Naive thymus-derived CD4-positive, alpha-beta T cell (primary cell): ENCODE measurements around the gene DOK5. TPM values are rescaled to one million over a fixed set of nuclear protein-coding genes. Genes with fewer than 3 reads are reported as not detected.

ENCODE experiments used
- ATAC-seq: fragments of 150-1000 bp; cut with Tn5 transposase; 2 replicates; pipeline ENCODE4 v1.10.0; 2021; ENCODE audit warnings: mild to moderate bottlenecking, moderate library complexity
- CTCF ChIA-PET: fragments of 350-600 bp; sonication (Branson Sonifier 250); formaldehyde crosslinking; loops from one replicate; lab custom pipeline; 2021; ENCODE audit warnings: antibody characterized with exemption; lab: Charles Lee
- POLR2A ChIA-PET: fragments of 350-600 bp; sonication (Branson Sonifier 250); formaldehyde crosslinking; loops from one replicate; lab custom pipeline; 2021; ENCODE audit warnings: antibody characterized with exemption, inconsistent platforms; lab: Charles Lee
- DNase-seq, 9 donors: peaks; one replicate each; pipeline versions ENCODE4 v3.0.0 to v3.0.0-alpha.2; 2020 to 2022; ENCODE audit warnings: mixed read lengths in 1 of 9
- H3K27ac ChIP-seq: one replicate; pipeline ENCODE4 v1.7.0; 2013; ENCODE audit warnings: mild to moderate bottlenecking, low read depth, low read length, moderate library complexity
- H3K27me3 ChIP-seq, 2 donors: one replicate each; pipeline ENCODE4 v1.7.0; 2013; ENCODE audit warnings: low read length in 2 of 2, mild to moderate bottlenecking in 2 of 2, moderate library complexity in 2 of 2; ENCODE audit not compliant: control insufficient read depth in 2 of 2, insufficient read depth in 2 of 2
- H3K36me3 ChIP-seq, 3 experiments: 1 replicate in 2 of 3; 2 replicates in 1 of 3; pipeline ENCODE4 v1.7.0; 2013; ENCODE audit warnings: low read length in 3 of 3, mild to moderate bottlenecking in 3 of 3, moderate library complexity in 1 of 3; ENCODE audit not compliant: insufficient read depth in 3 of 3, control insufficient read depth in 2 of 3
- H3K4me1 ChIP-seq, 2 donors: one replicate each; pipeline ENCODE4 v1.7.0; 2013; ENCODE audit warnings: low read length in 2 of 2, mild to moderate bottlenecking in 2 of 2, moderate library complexity in 1 of 2; ENCODE audit not compliant: control insufficient read depth in 2 of 2, insufficient read depth in 2 of 2
- H3K4me3 ChIP-seq: 2 replicates; pipeline ENCODE4 v1.7.0; 2013; ENCODE audit warnings: mild to moderate bottlenecking, low read length
- H3K9me3 ChIP-seq, 3 experiments: 1 replicate in 2 of 3; 2 replicates in 1 of 3; pipeline ENCODE4 v1.7.0; 2013; ENCODE audit warnings: low read length in 3 of 3; ENCODE audit not compliant: control insufficient read depth in 2 of 3
- H3K27ac Mint-ChIP-seq, 9 donors: one replicate each; pipeline ENCODE4 v1.8.0; 2020 to 2022; ENCODE audit warnings: mixed read lengths in 9 of 9, mild to moderate bottlenecking in 8 of 9, moderate library complexity in 5 of 9, inconsistent platforms in 2 of 9
- H3K27me3 Mint-ChIP-seq, 5 donors: one replicate each; pipeline ENCODE4 v1.8.0; 2021 to 2022; ENCODE audit warnings: mixed read lengths in 5 of 5, mild to moderate bottlenecking in 1 of 5
- H3K36me3 Mint-ChIP-seq, 5 donors: one replicate each; pipeline ENCODE4 v1.8.0; 2020 to 2022; ENCODE audit warnings: mixed read lengths in 5 of 5, mild to moderate bottlenecking in 3 of 5, inconsistent platforms in 1 of 5
- H3K4me1 Mint-ChIP-seq, 7 donors: one replicate each; pipeline ENCODE4 v1.8.0; 2020 to 2022; ENCODE audit warnings: mixed read lengths in 7 of 7, mild to moderate bottlenecking in 3 of 7, inconsistent platforms in 1 of 7
- H3K4me3 Mint-ChIP-seq, 10 donors: one replicate each; pipeline ENCODE4 v1.8.0; 2020 to 2022; ENCODE audit warnings: mild to moderate bottlenecking in 10 of 10, mixed read lengths in 10 of 10, moderate library complexity in 6 of 10, inconsistent platforms in 2 of 10
- H3K9me3 Mint-ChIP-seq, 11 donors: one replicate each; pipeline ENCODE4 v1.8.0; 2020 to 2022; ENCODE audit warnings: mixed read lengths in 11 of 11, mild to moderate bottlenecking in 4 of 11, inconsistent platforms in 1 of 11, moderate library complexity in 1 of 11
- intact Hi-C, 2 donors: fragments of 100-400 bp; cut with micrococcal nuclease; formaldehyde crosslinking; loops; one replicate each; pipeline ENCODE4 v1.15.1; 2023
- polyA plus RNA-seq, 2 donors: library from polyadenylated mRNA; unstranded; fragments of 300-500 nt; fragmentation: Illumina TruSeq; gene quantifications; one replicate each; pipeline ENCODE4 v1.2.3, GENCODE V29; 2021
- total RNA-seq, 6 experiments: library from RNA in 5 of 6; stranded (reverse) in 5 of 6; gene quantifications; 1 replicate in 5 of 6; 2 replicates in 1 of 6; pipeline ENCODE4 v1.2.3 and lab custom pipeline; 2021 to 2026

Gene DOK5
- total and polyA plus RNA-seq, 7 experiments from 2014 or later: 0.85 TPM; not detected in 6

DNA sequence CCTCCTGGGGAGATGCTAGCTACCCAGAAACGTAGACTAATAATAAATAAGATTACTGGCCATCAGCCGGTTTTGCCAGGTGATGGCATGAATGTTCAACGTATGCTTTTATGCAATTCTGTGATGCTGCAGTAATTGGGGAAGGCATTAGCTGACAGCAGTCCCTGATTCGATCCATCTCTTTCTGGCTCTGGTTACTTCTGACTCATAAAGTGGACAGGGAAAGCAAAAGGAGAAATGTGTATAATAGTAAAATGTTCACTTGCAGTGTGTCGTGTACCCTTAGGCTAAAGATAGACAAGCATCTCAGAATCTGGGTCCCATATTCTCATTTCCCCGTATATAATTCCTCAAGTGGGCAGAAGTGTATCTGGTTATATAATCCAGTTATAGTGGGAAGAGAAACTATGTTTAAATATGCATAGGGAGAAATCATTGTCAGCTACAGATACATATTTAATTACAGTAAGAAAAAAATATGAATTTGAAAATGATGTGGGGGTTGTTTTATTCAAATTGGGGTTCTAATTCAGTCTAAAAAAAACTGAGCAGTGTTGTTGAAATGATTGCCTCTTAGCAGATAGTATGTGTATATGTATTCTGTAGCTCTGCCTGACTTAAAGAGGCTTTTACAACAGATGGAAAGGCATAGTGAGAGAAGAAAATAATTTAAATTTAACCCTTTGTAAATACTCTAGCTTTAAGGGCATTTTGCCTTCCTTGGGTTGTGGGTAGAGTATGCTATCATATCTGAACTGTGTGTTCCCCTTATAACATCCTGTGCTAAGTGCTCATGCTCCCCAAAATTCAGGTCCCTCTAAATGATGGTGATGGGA is 40.6 kb downstream of the DOK5 start:
- Mint-ChIP-seq H3K4me3 (no peak overlapping the region), H3K4me1 (no peaks in the 10 kb centered on the region), H3K36me3 (peaks cover 0 to 2% (median 0%) of the 10 kb centered on the region in 5 donors), H3K27ac (no peak overlapping the region), H3K9me3 (peaks cover 0 to 10% (median 0%) of the 10 kb centered on the region in 11 donors), H3K27me3 (peaks cover 0 to 16% (median 12%) of the 10 kb centered on the region in 5 donors)
- no peak for DNase-seq
- Histone ChIP-seq H3K4me1 (no peaks in the 10 kb centered on the region), H3K27ac (no peak overlapping the region), H3K27me3 (no peaks in the 10 kb centered on the region), H3K4me3 (no peak overlapping the region), H3K36me3 (no peaks in the 10 kb centered on the region), H3K9me3 (no peaks in the 10 kb centered on the region)
- POLR2A ChIA-PET: no interaction called here
- intact Hi-C loops: no loop called here
- no peak for ATAC-seq
- CTCF ChIA-PET: no interaction called here

DNA sequence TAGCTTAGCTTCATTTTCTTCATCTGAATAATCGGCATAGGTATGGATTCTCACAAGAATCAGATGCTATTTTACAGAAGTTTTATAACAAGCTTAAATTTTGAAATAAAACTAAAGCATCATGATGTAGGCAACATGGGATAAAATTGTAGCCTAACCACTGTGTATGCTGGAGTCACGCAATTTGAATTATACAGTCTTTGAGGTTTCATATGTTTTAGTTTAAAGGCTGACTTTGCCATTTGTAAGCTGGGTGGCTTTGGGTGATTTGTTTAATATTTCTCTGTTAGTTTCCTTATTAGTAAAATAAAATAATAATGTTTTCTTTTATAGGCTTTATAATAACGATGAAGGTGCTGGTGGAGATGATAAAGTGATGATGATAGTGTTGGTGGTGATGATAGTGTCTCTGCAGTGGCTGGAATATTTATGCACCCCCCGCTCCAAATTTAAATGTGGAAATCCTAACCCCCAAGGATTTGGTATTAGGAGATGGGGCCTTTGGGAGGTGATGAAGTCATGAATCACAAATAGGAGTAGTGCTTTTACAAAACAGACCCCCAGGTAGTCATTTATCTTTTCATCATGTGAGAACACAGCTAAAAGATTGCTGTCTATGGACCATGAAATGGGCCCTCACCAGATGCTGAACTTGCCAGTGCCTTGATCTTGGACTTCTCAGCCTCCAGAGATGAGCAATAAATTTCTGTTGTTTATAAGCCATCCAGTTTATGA is 42.0 kb downstream of the DOK5 start:
- H3K27me3 ChIP-seq: no peaks in the 10 kb centered on the region
- DNase-seq: no peak
- no peaks in the 10 kb centered on the region for H3K36me3 ChIP-seq
- ATAC-seq: no peak
- no peak overlapping the region for H3K4me3 ChIP-seq
- no peak overlapping the region for H3K27ac ChIP-seq
- H3K27ac Mint-ChIP-seq: no peak overlapping the region
- intact Hi-C loops: no loop called here
- no peaks in the 10 kb centered on the region for H3K4me1 Mint-ChIP-seq
- no peaks in the 10 kb centered on the region for H3K9me3 ChIP-seq
- H3K4me1 ChIP-seq: no peaks in the 10 kb centered on the region
- ChIA-PET CTCF (no interaction called here), POLR2A (no interaction called here)
- peaks cover 0 to 20% (median 18%) of the 10 kb centered on the region in 5 donors for H3K27me3 Mint-ChIP-seq
- no peaks in the 10 kb centered on the region for H3K36me3 Mint-ChIP-seq
- H3K9me3 Mint-ChIP-seq: peaks cover 0 to 9% (median 2%) of the 10 kb centered on the region in 11 donors
- H3K4me3 Mint-ChIP-seq: no peak overlapping the region

DNA sequence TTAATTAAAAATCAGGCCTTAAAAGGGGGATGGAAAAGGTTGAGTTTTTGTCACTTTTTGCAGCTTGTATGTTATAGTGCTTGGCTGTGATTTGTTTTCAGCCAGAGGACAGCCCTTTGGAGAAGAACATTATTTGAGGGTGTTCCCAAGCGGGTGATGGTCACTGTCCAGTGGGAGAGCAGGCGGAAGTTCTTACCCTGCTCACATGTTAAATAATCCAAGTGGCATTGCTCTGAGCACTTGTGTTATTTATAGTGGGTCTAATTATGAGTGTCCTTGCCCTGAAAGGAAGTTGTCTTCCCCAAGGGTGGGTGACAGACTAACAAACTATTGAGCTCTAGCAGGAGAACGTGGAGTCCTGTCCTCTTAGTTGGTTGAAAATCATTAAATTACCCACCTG is 49.5 kb downstream of the DOK5 start:
- no peaks in the 10 kb centered on the region for H3K36me3 Mint-ChIP-seq
- POLR2A ChIA-PET: no interaction called here

DNA sequence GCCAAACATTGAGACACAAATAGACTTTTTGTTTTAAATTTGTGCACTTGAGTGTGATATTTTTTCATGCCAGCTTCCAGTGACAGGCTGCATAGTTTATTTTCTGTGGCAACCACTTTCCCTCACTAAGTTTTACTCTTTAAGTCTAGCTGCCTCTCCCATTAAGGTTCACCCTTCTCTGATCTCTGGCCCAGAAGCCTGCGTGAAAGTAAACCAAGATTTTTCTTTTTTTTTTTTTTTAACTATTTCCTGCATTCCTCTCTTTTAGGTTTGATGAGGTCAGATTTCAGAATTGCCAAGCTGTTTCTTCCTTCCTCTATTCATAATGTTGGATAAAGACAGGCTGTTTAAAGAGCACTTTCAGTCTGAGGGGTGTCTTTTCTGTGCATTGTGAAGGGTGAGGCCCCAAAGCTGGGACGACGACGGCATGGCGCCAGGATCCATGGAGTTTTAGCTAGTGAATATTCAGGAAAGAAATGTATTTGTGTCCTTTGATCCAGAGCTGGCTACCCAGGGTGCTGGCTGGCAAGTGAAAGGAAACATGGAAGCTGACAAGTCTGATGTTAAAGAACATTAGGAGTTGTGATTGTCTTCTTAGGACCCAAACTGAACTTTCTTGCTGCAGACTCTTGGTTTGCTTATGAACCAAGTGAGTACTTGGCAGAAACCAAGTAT is 50.7 kb downstream of the DOK5 start:
- Mint-ChIP-seq H3K27me3 (peaks cover 0 to 40% (median 19%) of the 10 kb centered on the region in 5 donors), H3K4me1 (no peaks in the 10 kb centered on the region), H3K27ac (no peak overlapping the region), H3K9me3 (peaks cover 0 to 7% (median 0%) of the 10 kb centered on the region in 11 donors), H3K36me3 (no peaks in the 10 kb centered on the region), H3K4me3 (no peak overlapping the region)
- no peak for ATAC-seq
- ChIA-PET POLR2A (no interaction called here), CTCF (no interaction called here)
- Histone ChIP-seq H3K9me3 (no peaks in the 10 kb centered on the region), H3K36me3 (no peaks in the 10 kb centered on the region), H3K27me3 (no peaks in the 10 kb centered on the region), H3K4me3 (no peak overlapping the region), H3K27ac (no peak overlapping the region), H3K4me1 (no peaks in the 10 kb centered on the region)
- intact Hi-C loops: no loop called here
- no peak for DNase-seq

More for the DNA sequence above, 49.5 kb downstream of the DOK5 start:
- Mint-ChIP-seq H3K9me3 (peaks cover 0 to 5% (median 1%) of the 10 kb centered on the region in 11 donors), H3K27ac (peak overlapping the region in 1 of 9 donors; percentile 2), H3K4me3 (no peak overlapping the region), H3K27me3 (peaks cover 0 to 28% (median 23%) of the 10 kb centered on the region in 5 donors), H3K4me1 (no peaks in the 10 kb centered on the region)
- no peaks in the 10 kb centered on the region for H3K4me1 ChIP-seq
- DNase-seq: no peak
- H3K9me3 ChIP-seq: no peaks in the 10 kb centered on the region
- H3K4me3 ChIP-seq: no peak overlapping the region
- H3K36me3 ChIP-seq: no peaks in the 10 kb centered on the region
- H3K27ac ChIP-seq: no peak overlapping the region
- CTCF ChIA-PET: no interaction called here
- no peak for ATAC-seq
- intact Hi-C loops: no loop called here
- no peaks in the 10 kb centered on the region for H3K27me3 ChIP-seq

DNA sequence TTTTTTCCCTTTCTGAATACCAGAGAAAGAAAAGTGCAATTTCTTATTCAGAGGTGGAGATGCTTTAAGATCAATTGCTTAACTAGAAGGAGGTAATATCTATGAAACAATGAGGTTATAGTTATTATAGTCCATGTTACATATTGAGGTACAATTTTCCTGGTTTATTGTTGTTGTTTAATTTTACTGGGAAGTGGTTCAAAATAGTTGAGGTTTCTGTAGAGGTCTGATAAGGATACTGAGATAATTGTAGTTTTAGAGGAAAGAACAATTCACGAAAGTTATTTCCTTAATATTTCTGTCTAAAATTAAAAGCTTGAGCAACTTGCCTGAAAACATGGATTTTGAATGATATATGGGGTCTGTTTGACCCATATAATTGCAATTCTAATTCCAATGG is 51.4 kb downstream of the DOK5 start:
- no peak for ATAC-seq
- Mint-ChIP-seq H3K27me3 (peaks cover 0 to 40% (median 18%) of the 10 kb centered on the region in 5 donors), H3K27ac (no peak overlapping the region), H3K36me3 (no peaks in the 10 kb centered on the region), H3K4me1 (no peaks in the 10 kb centered on the region), H3K4me3 (no peak overlapping the region), H3K9me3 (peaks cover 0 to 8% (median 0%) of the 10 kb centered on the region in 11 donors)
- no peak overlapping the region for H3K4me3 ChIP-seq
- ChIA-PET CTCF (interaction anchor here (1.0 kb wide), 1 partner anchor 33 kb away, joined by 3 read pairs; no protein-coding TSS in a partner anchor), POLR2A (no interaction called here)
- H3K4me1 ChIP-seq: no peaks in the 10 kb centered on the region
- no peaks in the 10 kb centered on the region for H3K27me3 ChIP-seq
- intact Hi-C loops: no loop called here
- H3K27ac ChIP-seq: no peak overlapping the region
- no peaks in the 10 kb centered on the region for H3K9me3 ChIP-seq
- H3K36me3 ChIP-seq: no peaks in the 10 kb centered on the region
- no peak for DNase-seq

DNA sequence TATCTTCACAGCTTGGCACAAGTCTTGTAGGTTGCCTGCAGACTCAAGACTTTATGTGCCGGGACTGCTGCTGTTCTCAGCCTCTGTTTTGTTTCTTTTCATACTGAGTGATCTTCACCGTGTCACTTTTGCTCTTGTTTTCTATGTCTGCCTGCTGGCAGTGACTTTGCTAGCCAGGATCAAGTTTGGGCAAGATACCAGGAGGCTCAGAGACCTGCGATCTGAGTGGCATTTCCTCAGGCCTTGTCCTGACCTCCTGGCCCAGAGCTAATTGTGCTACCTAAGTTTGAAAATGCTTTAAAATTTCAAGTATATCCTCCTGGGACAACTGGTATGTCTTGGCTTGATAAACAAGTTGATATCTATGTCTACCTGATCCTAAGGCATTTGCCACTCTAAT is 57.2 kb downstream of the DOK5 start:
- Histone ChIP-seq H3K4me1 (no peaks in the 10 kb centered on the region), H3K27me3 (no peaks in the 10 kb centered on the region), H3K36me3 (no peaks in the 10 kb centered on the region), H3K4me3 (no peak overlapping the region), H3K27ac (no peak overlapping the region), H3K9me3 (no peaks in the 10 kb centered on the region)
- Mint-ChIP-seq H3K4me1 (no peaks in the 10 kb centered on the region), H3K27me3 (peaks cover 0 to 40% (median 15%) of the 10 kb centered on the region in 5 donors), H3K27ac (no peak overlapping the region), H3K4me3 (no peak overlapping the region), H3K9me3 (peaks cover 0 to 14% (median 3%) of the 10 kb centered on the region in 11 donors), H3K36me3 (no peaks in the 10 kb centered on the region)
- ATAC-seq: no peak
- POLR2A ChIA-PET: no interaction called here
- DNase-seq: no peak
- intact Hi-C loops: no loop called here
- CTCF ChIA-PET: no interaction called here
